ENCODE data around the gene SECISBP2.

GRCh38 chr9:89376286-89376685, 58.0 kb downstream of the SECISBP2 start:
- TF ChIP-seq CTCF (IDR thresholded peaks at IDR 0.05) (no peak), POLR2A (IDR thresholded peaks at IDR 0.05) (no peak)

All from body of pancreas (tissue), 4 donors.